B cell (primary cell): Measurements from ENCODE around the gene SEL1L2. TPM values are rescaled to one million over a fixed set of nuclear protein-coding genes. Genes with fewer than 3 reads are reported as not detected.

Experiments
- ATAC-seq: fragments of 200-7000 bp; cut with Tn5 transposase; one replicate; pipeline ENCODE4 v1.10.0; 2021; ENCODE audit warnings: low read depth, mild to moderate bottlenecking, moderate number of reproducible peaks, moderate library complexity
- CTCF ChIA-PET: fragments of 350-600 bp; sonication (Branson Sonifier 250); formaldehyde crosslinking; loops from one replicate; lab custom pipeline; 2021; ENCODE audit warnings: antibody characterized with exemption, inconsistent platforms; lab: Charles Lee
- POLR2A ChIA-PET: fragments of 350-600 bp; sonication (Branson Sonifier 250); formaldehyde crosslinking; loops from one replicate; lab custom pipeline; 2021; ENCODE audit warnings: antibody characterized with exemption; lab: Charles Lee
- DNase-seq: peaks from one replicate; pipeline ENCODE4 v3.0.0; 2013
- H2AFZ ChIP-seq: 2 replicates; pipeline ENCODE4 v1.6.1; 2012; ENCODE audit warnings: mild to moderate bottlenecking, low read depth, low read length; ENCODE audit not compliant: insufficient read depth, poor library complexity, severe bottlenecking
- H3K27ac ChIP-seq, 2 donors: 1 replicate in 1 of 2; 2 replicates in 1 of 2; pipeline ENCODE4 v1.5.1; 2012 to 2013; ENCODE audit warnings: low read length in 2 of 2, mild to moderate bottlenecking in 2 of 2, moderate library complexity in 1 of 2
- H3K27me3 ChIP-seq, 4 experiments: fragments of 200-600 bp in 1 of 4; sonication (generic) in 1 of 4; replicated peaks in 1 of 4; 1 replicate in 2 of 4; 2 replicates in 2 of 4; pipeline versions ENCODE4 v1.6.1 to v1.7.0; 2013 to 2016; ENCODE audit warnings: low read length in 3 of 4, mild to moderate bottlenecking in 2 of 4, mixed read lengths in 1 of 4, moderate library complexity in 1 of 4; ENCODE audit not compliant: insufficient read depth in 4 of 4, control insufficient read depth in 3 of 4; ENCODE audit errors: control extremely low read depth in 1 of 4
- H3K36me3 ChIP-seq, 2 experiments: replicated peaks in 1 of 2; 1 replicate in 1 of 2; 2 replicates in 1 of 2; pipeline versions ENCODE4 v1.6.1 to v1.7.1; 2013; ENCODE audit warnings: low read length in 1 of 2; ENCODE audit not compliant: insufficient read depth in 2 of 2, control insufficient read depth in 1 of 2; ENCODE audit errors: control extremely low read depth in 1 of 2, extremely low read depth in 1 of 2
- H3K4me1 ChIP-seq, 2 donors: fragments of 200-600 bp in 1 of 2; sonication (generic) in 1 of 2; 1 replicate in 1 of 2; 2 replicates in 1 of 2; pipeline versions ENCODE4 v1.5.1 to v1.6.1; 2013 to 2017; ENCODE audit warnings: low read length in 2 of 2; ENCODE audit not compliant: control insufficient read depth in 2 of 2, insufficient read depth in 2 of 2
- H3K4me2 ChIP-seq: replicated peaks from 2 replicates; pipeline ENCODE3; 2012; ENCODE audit warnings: mild to moderate bottlenecking, low read depth, low read length; ENCODE audit not compliant: poor library complexity, severe bottlenecking
- H3K4me3 ChIP-seq, 5 experiments: fragments of 200-600 bp in 1 of 5; sonication (generic) in 1 of 5; 1 replicate in 3 of 5; 2 replicates in 2 of 5; pipeline versions ENCODE4 v1.5.1 to v1.7.0; 2011 to 2016; ENCODE audit warnings: low read length in 4 of 5, mild to moderate bottlenecking in 4 of 5, low read depth in 2 of 5, control low read depth in 1 of 5, moderate library complexity in 1 of 5; ENCODE audit not compliant: insufficient read depth in 1 of 5; ENCODE audit errors: control extremely low read depth in 1 of 5, extremely low read depth in 1 of 5
- H3K79me2 ChIP-seq: fragments of 200-600 bp; sonication (generic); one replicate; pipeline ENCODE4 v1.6.0; 2016; ENCODE audit warnings: low read length; ENCODE audit not compliant: control insufficient read depth, insufficient read depth
- H3K9ac ChIP-seq: fragments of 200-600 bp; sonication (generic); 2 replicates; pipeline ENCODE4 v1.6.1; 2017; ENCODE audit warnings: mild to moderate bottlenecking, low read length, moderate library complexity
- H3K9me3 ChIP-seq, 3 donors: one replicate each; pipeline versions ENCODE4 v1.6.1 to v1.7.1; 2013; ENCODE audit warnings: low read length in 2 of 3; ENCODE audit not compliant: control insufficient read depth in 2 of 3, insufficient read depth in 1 of 3; ENCODE audit errors: control extremely low read depth in 1 of 3
- H4K20me1 ChIP-seq: 2 replicates; pipeline ENCODE4 v1.6.0; 2012; ENCODE audit warnings: mild to moderate bottlenecking, low read length; ENCODE audit not compliant: insufficient read depth, control insufficient read depth, poor library complexity, severe bottlenecking
- H3K27ac Mint-ChIP-seq: one replicate; pipeline ENCODE4 v1.8.0; 2021; ENCODE audit warnings: mixed read lengths
- H3K27me3 Mint-ChIP-seq: one replicate; pipeline ENCODE4 v1.8.0; 2021; ENCODE audit warnings: mixed read lengths
- H3K4me1 Mint-ChIP-seq: one replicate; pipeline ENCODE4 v1.8.0; 2021; ENCODE audit warnings: mixed read lengths
- H3K4me3 Mint-ChIP-seq: one replicate; pipeline ENCODE4 v1.8.0; 2021; ENCODE audit warnings: mixed read lengths
- H3K9me3 Mint-ChIP-seq: one replicate; pipeline ENCODE4 v1.8.0; 2022; ENCODE audit warnings: mixed read lengths; ENCODE audit not compliant: insufficient read depth
- EZH2 ChIP-seq: IDR thresholded peaks from 2 replicates; pipeline ENCODE4 v1.6.1; 2012; ENCODE audit warnings: borderline replicate concordance, low read depth, mild to moderate bottlenecking, moderate library complexity, low read length; ENCODE audit not compliant: insufficient read depth, poor library complexity, severe bottlenecking
- WGBS: methylation state at CpG from one replicate; pipeline ENCODE4 v1.1.5; 2013; ENCODE audit warnings: missing lambda C conversion rate; ENCODE audit not compliant: insufficient coverage; 5-methylcytosine and 5-hydroxymethylcytosine counted together
- intact Hi-C: fragments of 100-400 bp; cut with micrococcal nuclease; formaldehyde crosslinking; loops from one replicate; pipeline ENCODE4 v1.10.0; 2022
- polyA plus RNA-seq: library from polyadenylated mRNA; depleted of rRNA; stranded (reverse); fragments of >200 nt; gene quantifications from 2 replicates; pipeline ENCODE4 v1.2.3, GENCODE V29; 2012
- total RNA-seq, 2 donors: library from RNA; stranded (reverse); fragments of 120-200 nt in 1 of 2; gene quantifications; 1 replicate in 1 of 2; 2 replicates in 1 of 2; pipeline versions ENCODE4 v1.2.3 to v1.2.4, GENCODE V29; 2013 to 2022
- TF ChIP-seq, protein P1 (sequence below): fragments of 200-600 bp; IDR thresholded peaks from one replicate; pipeline ENCODE4 v1.8.0; 2022; ENCODE audit warnings: antibody characterized with exemption, mild to moderate bottlenecking

Gene SEL1L2
- total and polyA plus RNA-seq, 2 donors (not counting 1 experiment from before 2014, with no cell fraction given): not detected

DNA sequence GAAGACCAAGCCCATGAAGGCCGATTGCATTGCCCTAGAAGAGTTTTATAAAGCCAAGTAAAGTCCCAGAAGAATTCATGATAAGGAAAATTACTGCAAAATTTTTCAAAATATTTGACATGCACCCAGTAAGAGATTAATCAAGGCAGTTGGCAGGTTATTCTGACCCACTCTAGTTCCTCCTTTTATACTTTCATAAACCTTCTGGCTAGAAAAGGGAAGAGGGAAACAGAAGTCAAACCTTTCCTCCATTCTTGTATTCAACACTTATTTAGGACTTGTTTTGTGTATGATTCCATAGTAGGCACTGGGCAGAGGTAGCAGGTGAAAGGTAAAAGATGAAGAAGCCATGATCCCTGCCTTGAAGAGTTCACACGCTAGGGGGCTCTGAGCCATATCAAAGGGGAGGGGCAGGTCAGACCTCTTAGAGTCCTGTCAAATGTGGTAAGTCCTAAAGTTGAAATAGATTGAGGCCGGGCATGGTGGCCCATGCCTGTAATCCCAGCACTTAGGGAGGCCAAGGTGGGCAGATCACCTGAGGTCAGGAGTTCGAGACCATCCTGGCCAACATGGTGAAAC lies 120.2 kb downstream of the SEL1L2 start:
- DNase-seq (no peak), ATAC-seq (no peak)
- WGBS: 69% methylated on average over 2 of the region's 4 CpGs
- Histone ChIP-seq H3K4me1 (no peaks in the 10 kb centered on the region), H3K27ac (no peak overlapping the region), H4K20me1 (no peaks in the 10 kb centered on the region), H3K4me2 (no peak overlapping the region), H3K9me3 (no peaks in the 10 kb centered on the region), H3K27me3 (peaks cover 0 to 5% (median 1%) of the 10 kb centered on the region in 4 experiments), H3K9ac (no peak overlapping the region), H3K4me3 (no peak overlapping the region), H2AFZ (no peak overlapping the region), H3K36me3 (no peaks in the 10 kb centered on the region), H3K79me2 (no peaks in the 10 kb centered on the region)
- Mint-ChIP-seq H3K27ac (no peak overlapping the region), H3K4me1 (no peaks in the 10 kb centered on the region), H3K4me3 (no peak overlapping the region), H3K27me3 (peaks cover 10% of the 10 kb centered on the region), H3K9me3 (no peaks in the 10 kb centered on the region)
- CTCF ChIA-PET: no interaction called here
- intact Hi-C loops: no loop called here
- POLR2A ChIA-PET: no interaction called here
- TF ChIP-seq, protein P1, sequence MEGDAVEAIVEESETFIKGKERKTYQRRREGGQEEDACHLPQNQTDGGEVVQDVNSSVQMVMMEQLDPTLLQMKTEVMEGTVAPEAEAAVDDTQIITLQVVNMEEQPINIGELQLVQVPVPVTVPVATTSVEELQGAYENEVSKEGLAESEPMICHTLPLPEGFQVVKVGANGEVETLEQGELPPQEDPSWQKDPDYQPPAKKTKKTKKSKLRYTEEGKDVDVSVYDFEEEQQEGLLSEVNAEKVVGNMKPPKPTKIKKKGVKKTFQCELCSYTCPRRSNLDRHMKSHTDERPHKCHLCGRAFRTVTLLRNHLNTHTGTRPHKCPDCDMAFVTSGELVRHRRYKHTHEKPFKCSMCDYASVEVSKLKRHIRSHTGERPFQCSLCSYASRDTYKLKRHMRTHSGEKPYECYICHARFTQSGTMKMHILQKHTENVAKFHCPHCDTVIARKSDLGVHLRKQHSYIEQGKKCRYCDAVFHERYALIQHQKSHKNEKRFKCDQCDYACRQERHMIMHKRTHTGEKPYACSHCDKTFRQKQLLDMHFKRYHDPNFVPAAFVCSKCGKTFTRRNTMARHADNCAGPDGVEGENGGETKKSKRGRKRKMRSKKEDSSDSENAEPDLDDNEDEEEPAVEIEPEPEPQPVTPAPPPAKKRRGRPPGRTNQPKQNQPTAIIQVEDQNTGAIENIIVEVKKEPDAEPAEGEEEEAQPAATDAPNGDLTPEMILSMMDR: no peak
- no peak for TF ChIP-seq EZH2

DNA sequence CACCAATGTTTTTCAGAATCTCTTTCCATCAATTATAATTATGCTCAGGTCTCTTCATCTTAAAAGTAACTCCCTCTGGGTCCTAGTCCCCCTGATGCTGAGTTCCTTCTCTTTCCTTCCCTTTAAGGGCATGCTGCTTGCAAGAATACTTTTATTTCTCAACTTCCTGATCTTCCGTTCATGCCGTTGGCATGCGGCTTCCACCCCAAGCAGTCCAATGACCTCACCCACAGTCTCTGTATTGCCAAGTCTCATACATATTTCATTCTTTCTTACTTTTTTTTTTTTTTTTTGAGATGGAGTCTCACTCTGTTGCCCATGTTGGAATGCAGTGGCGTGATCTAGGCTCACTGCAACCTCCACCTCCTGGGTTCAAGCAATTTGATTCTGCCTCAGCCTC lies 122.1 kb downstream of the SEL1L2 start:
- no peak overlapping the region for H3K4me3 Mint-ChIP-seq
- DNase-seq: no peak
- intact Hi-C loops: no loop called here
- Histone ChIP-seq H3K79me2 (no peaks in the 10 kb centered on the region), H3K4me2 (no peak overlapping the region), H3K27ac (no peak overlapping the region), H3K4me3 (no peak overlapping the region), H3K9ac (no peak overlapping the region), H3K27me3 (peaks cover 0 to 3% (median 0%) of the 10 kb centered on the region in 4 experiments), H3K36me3 (no peaks in the 10 kb centered on the region), H2AFZ (no peak overlapping the region), H3K4me1 (no peaks in the 10 kb centered on the region), H3K9me3 (no peaks in the 10 kb centered on the region), H4K20me1 (no peaks in the 10 kb centered on the region)
- H3K4me1 Mint-ChIP-seq: no peaks in the 10 kb centered on the region
- WGBS: 55% methylated on average over 2 of the region's 4 CpGs
- POLR2A ChIA-PET: no interaction called here
- TF ChIP-seq, protein P1: no peak
- no peak for TF ChIP-seq EZH2
- ATAC-seq: no peak
- H3K27me3 Mint-ChIP-seq: no peaks in the 10 kb centered on the region
- H3K27ac Mint-ChIP-seq: no peak overlapping the region
- no peaks in the 10 kb centered on the region for H3K9me3 Mint-ChIP-seq
- CTCF ChIA-PET: no interaction called here
